Measurements from ENCODE around the gene HNRNPA2B1.
"Not testable (repeated sequence)": the region's sequence is repeated elsewhere in the genome, so short reads cannot be mapped to it uniquely, and the experiment has no call there.

The HNRNPA2B1 gene

GRCh38 chr7:26179826-26180497, 20.6 kb downstream of the HNRNPA2B1 start:
- Histone ChIP-seq H3K27ac (no peak overlapping the region), H3K27me3 (ENCODE audit: insufficient read depth, low read depth, severe bottlenecking) (no peaks in the 10 kb centered on the region)
- DNase-seq, result no peak

GRCh38 chr7:26179422-26179821, 21.1 kb downstream of the HNRNPA2B1 start:
- Histone ChIP-seq H3K27me3 (ENCODE audit: insufficient read depth, low read depth, severe bottlenecking) (no peaks in the 10 kb centered on the region), H3K27ac (no peak overlapping the region), H3K4me3 (ENCODE audit: low read depth, low read length) (no peak overlapping the region), H3K9me3 (ENCODE audit: severe bottlenecking) (no peaks in the 10 kb centered on the region), H3K36me3 (peaks cover 3% of the 10 kb centered on the region; the same call in 1 of the 2 replicates)
- TF ChIP-seq CTCF (IDR thresholded peaks at IDR 0.05; ENCODE audit: low read depth, low read length), result no peak
- DNase-seq, result no peak

More at GRCh38 chr7:26179826-26180497, 20.6 kb downstream of the HNRNPA2B1 start:
- TF ChIP-seq CTCF (IDR thresholded peaks at IDR 0.05; ENCODE audit: low read depth, low read length), result no peak
- Histone ChIP-seq H3K9me3 (ENCODE audit: severe bottlenecking) (no peaks in the 10 kb centered on the region), H3K4me3 (ENCODE audit: low read depth, low read length) (no peak overlapping the region), H3K36me3 (peaks cover 3% of the 10 kb centered on the region; the same call in 1 of the 2 replicates)

GRCh38 chr7:26178272-26178960, 22.1 kb downstream of the HNRNPA2B1 start:
- Histone ChIP-seq H3K27ac (no peak overlapping the region), H3K4me3 (ENCODE audit: low read depth, low read length) (no peak overlapping the region), H3K9me3 (ENCODE audit: severe bottlenecking) (no peaks in the 10 kb centered on the region), H3K27me3 (ENCODE audit: insufficient read depth, low read depth, severe bottlenecking) (no peaks in the 10 kb centered on the region), H3K36me3 (no peaks in the 10 kb centered on the region)
- no peak for DNase-seq
- no peak for TF ChIP-seq CTCF (IDR thresholded peaks at IDR 0.05; ENCODE audit: low read depth, low read length)

GRCh38 chr7:26177269-26177668, 23.3 kb downstream of the HNRNPA2B1 start:
- H3K36me3 ChIP-seq; H3K27ac ChIP-seq; H3K27me3 ChIP-seq (ENCODE audit: insufficient read depth, low read depth, severe bottlenecking); H3K9me3 ChIP-seq (ENCODE audit: severe bottlenecking); H3K4me3 ChIP-seq (ENCODE audit: low read depth, low read length); DNase-seq: not testable (repeated sequence)

GRCh38 chr7:26176696-26177095, 23.9 kb downstream of the HNRNPA2B1 start:
- not testable (repeated sequence) for H3K9me3 ChIP-seq (ENCODE audit: severe bottlenecking); H3K27me3 ChIP-seq (ENCODE audit: insufficient read depth, low read depth, severe bottlenecking); H3K36me3 ChIP-seq; DNase-seq; H3K4me3 ChIP-seq (ENCODE audit: low read depth, low read length); H3K27ac ChIP-seq

GRCh38 chr7:26175903-26176302, 24.6 kb downstream of the HNRNPA2B1 start:
- H3K9me3 ChIP-seq (ENCODE audit: severe bottlenecking); H3K36me3 ChIP-seq; H3K27ac ChIP-seq; H3K27me3 ChIP-seq (ENCODE audit: insufficient read depth, low read depth, severe bottlenecking); H3K4me3 ChIP-seq (ENCODE audit: low read depth, low read length); DNase-seq: not testable (repeated sequence)

GRCh38 chr7:26172048-26172447, 28.5 kb downstream of the HNRNPA2B1 start:
- DNase-seq, result no peak
- no peak for TF ChIP-seq CTCF (IDR thresholded peaks at IDR 0.05; ENCODE audit: low read depth, low read length)
- no peak overlapping the region for H3K4me3 ChIP-seq (ENCODE audit: low read depth, low read length)
- H3K27me3 ChIP-seq (ENCODE audit: insufficient read depth, low read depth, severe bottlenecking), result no peaks in the 10 kb centered on the region
- no peak overlapping the region for H3K27ac ChIP-seq
- no peaks in the 10 kb centered on the region for H3K9me3 ChIP-seq (ENCODE audit: severe bottlenecking)
- peaks cover 3% of the 10 kb centered on the region; the same call in 1 of the 2 replicates for H3K36me3 ChIP-seq

Data from WERI-Rb-1 (cell line).